OCI-M2 (cell line): Measurements from ENCODE around the gene PALS1.
"Not testable (repeated sequence)": the region's sequence is repeated elsewhere in the genome, so short reads cannot be mapped to it uniquely, and the experiment has no call there.

ENCODE experiments used
- DNase-seq: peaks from one replicate; lab custom pipeline; 2025; ENCODE audit not compliant: unreplicated experiment; lab: John Stamatoyannopoulos, UW

Gene PALS1

GRCh38 chr14:67257906-67258305, 16.7 kb downstream of the PALS1 start:
- no peak for DNase-seq

GRCh38 chr14:67260965-67261364, 19.7 kb downstream of the PALS1 start:
- DNase-seq: no peak

DNA sequence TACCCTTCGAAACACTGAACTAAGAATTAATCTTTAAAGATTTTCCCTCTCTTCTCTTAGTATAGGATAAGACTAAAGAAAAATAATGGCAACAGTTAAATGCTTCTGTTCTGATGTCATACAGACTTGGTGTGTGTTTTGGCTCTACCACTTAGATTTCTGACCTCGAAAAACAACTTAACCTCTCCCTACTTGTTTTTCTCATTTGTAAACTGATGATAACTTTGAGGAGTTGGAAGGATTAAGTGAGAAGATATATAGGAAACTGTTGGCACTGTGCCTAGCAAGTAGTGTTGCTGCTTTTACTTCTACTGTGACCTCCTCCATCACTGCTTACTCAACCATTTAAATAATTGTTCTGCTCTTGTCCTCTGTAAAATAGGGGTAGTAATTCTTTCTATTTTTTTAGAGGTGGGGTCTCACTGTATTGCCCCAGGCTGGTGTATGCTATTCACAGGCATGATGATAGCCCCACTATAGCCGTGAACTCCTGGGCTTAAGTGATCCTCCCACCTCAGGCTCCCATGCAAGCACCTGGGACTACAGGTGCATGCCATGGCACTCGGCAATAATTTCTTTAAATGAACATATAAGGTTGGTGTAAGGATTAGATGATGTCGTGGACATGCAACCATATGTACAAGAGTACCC, 22.4 kb downstream of the PALS1 start:
- DNase-seq: no peak

DNA sequence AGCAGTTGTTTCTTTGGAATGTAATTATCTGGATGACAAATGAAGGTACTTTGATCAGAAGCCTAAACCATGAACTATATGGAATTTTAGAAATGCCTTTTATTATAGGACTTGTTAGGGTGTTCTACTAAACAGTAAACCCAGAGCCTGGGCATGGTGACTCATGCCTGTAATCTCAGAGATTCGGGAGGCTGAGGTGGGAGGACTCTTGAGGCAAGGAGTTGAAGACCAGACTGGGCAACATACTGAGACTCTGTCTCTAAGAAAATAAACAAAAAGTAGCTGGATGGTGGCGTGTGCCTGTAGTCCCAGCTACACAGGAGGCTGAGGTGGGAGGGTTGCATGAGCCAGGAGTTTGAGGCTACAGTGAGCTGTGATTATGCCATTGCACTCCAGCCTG, 23.9 kb downstream of the PALS1 start:
- DNase-seq: no peak

GRCh38 chr14:67267576-67268328, 26.5 kb downstream of the PALS1 start:
- DNase-seq: no peak

- DNase-seq: no peak
Observed at GRCh38 chr14:67268426-67269150, 27.4 kb downstream of the PALS1 start.

DNA sequence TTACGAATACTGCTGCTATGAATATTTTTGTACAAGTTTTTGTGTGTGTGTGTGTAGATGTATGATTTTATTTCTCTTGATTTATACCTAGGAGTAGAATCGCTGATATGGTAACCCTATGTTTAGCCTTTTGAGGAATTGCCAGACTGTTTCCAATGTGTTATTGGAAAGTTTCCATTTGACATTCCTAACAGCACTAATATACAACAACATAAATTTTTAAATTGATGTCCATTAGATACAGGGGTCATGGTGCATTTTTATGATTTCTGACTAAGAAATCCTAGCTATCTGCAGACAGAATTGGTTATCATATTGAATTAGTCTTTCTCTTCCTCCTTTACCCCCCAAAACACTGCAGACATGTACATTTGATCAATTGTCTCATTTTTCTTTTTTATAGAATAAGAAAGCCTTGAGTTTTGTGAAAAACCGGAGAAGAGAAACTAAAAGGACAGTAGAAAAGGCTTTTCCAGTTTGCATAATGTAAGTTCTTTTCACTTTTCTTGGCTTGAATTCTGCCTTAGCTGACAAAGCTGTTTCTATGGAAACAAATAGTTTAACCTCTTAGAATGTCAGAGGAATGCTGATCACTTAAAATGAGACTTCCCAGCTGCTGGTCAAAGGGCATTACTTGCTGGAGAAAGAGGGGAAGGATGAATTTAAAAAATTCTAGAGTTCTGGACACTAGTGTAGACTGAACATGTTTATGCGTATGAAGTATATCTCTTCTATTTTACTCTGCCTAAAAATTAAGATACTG, 28.2 kb downstream of the PALS1 start:
- no peak for DNase-seq

DNA sequence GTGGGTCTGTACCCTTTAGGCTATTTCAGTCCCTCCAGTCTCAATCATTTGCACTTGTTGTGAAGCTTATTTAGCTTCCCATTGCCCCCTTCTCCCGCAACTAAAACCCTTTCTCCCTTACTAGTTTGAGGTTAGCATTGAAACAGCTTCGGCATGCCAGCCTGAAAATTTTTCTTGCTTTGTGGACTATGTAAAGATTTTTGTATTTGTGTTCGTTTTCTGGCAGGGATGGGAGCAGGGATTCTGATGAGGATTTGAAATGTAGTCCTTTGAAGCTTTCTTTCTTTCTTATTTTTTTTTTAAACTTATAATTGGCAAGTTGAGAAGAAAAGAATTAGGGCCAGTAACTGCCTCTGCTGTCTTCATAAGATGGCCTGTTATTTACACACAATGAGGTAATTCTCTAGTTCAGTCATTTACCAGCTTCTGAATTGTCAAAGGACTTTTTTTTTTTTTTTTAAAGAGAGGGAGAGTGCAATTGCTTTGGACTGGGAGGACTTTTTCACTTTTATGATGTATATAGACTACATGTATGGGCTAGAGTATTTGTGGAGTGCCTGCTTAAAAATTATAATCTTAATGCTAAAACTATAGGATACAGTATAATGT, 29.0 kb downstream of the PALS1 start:
- no peak for DNase-seq

- DNase-seq: no peak
Observed at GRCh38 chr14:67270933-67271332, 29.7 kb downstream of the PALS1 start.

DNA sequence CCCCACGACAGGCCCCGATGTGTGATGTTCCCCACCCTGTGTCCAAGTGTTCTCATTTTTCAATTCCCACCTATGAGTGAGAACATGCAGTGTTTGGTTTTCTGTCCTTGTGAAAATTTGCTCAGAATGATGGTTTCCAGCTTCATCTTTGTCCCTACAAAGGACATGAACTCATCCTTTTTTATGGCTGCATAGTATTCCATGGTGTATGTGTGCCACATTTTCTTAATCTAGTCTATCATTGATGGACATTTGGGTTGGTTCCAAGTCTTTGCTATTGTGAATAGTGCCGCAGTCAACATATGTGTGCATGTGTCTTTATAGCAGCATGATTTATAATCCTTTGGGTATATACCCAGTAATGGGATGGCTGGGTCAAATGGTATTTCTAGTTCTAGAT, 32.0 kb downstream of the PALS1 start:
- not testable (repeated sequence) for DNase-seq

GRCh38 chr14:67276131-67276530, 34.9 kb downstream of the PALS1 start:
- no peak for DNase-seq

DNA sequence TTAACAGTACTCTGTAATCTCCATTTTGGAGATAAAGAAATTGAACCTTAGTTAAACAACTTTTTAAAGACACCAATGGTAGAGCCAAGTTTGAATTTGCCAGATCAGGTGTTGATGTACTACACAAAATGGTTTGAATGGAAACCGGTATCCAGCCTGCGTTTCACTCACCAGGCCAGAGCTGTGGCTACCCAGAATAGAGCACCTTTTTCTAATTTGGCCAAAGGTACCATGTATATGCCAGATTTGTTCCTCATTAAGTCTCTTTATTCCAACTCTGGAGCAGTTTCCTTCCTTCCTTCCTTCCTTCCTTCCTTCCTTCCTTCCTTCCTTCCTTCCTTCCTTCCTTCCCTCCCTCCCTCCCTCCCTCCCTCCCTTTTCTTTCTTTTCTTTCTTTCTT, 39.3 kb downstream of the PALS1 start:
- DNase-seq: no peak

GRCh38 chr14:67285876-67286452, 44.7 kb downstream of the PALS1 start:
- no peak for DNase-seq
